Upper lobe of right lung (tissue), 1 donor: ENCODE measurements around the gene PRRG1. TPM values are rescaled to one million over a fixed set of nuclear protein-coding genes. Genes with fewer than 3 reads are reported as not detected.

ENCODE experiments used
- ATAC-seq: fragments of 200-7000 bp; cut with Tn5 transposase; one replicate; pipeline ENCODE4 v1.9.1; 2020; ENCODE audit warnings: mild to moderate bottlenecking, moderate library complexity
- DNase-seq: peaks from one replicate; pipeline ENCODE4 v3.0.0-alpha.2; 2020
- H3K27ac ChIP-seq: fragments of 200-600 bp; one replicate; pipeline ENCODE4 v1.8.0; 2022
- H3K27me3 ChIP-seq: fragments of 200-600 bp; one replicate; pipeline ENCODE4 v1.8.0; 2022; ENCODE audit warnings: mild to moderate bottlenecking
- H3K36me3 ChIP-seq: fragments of 200-600 bp; one replicate; pipeline ENCODE4 v1.8.0; 2022
- H3K4me1 ChIP-seq: fragments of 200-600 bp; one replicate; pipeline ENCODE4 v1.8.0; 2022
- H3K4me3 ChIP-seq: fragments of 200-600 bp; one replicate; pipeline ENCODE4 v1.8.0; 2022; ENCODE audit warnings: mild to moderate bottlenecking
- H3K9me3 ChIP-seq: fragments of 200-600 bp; one replicate; pipeline ENCODE4 v1.8.0; 2022
- intact Hi-C: fragments of 100-400 bp; cut with DNase I; formaldehyde crosslinking; loops from one replicate; pipeline ENCODE4 v1.11.0; 2022
- total RNA-seq: library from RNA; stranded (reverse); fragmentation: NEBNext Ultra II Directional; extraction: Animal tissue kit (Norgen Biotek cat#: 25700); gene quantifications from one replicate; pipeline ENCODE4 v1.2.1, GENCODE V29; 2021
- TF ChIP-seq, protein P1 (sequence below): fragments of 200-600 bp; IDR thresholded peaks from one replicate; pipeline ENCODE4 v1.8.0; 2022; ENCODE audit warnings: antibody characterized with exemption
- donor health status: DM: no; HTN: yes; CAD: no; lungs with severe emphysema.

The PRRG1 gene
- total RNA-seq, 1 donor from 2014 or later: 16.3 TPM

DNA sequence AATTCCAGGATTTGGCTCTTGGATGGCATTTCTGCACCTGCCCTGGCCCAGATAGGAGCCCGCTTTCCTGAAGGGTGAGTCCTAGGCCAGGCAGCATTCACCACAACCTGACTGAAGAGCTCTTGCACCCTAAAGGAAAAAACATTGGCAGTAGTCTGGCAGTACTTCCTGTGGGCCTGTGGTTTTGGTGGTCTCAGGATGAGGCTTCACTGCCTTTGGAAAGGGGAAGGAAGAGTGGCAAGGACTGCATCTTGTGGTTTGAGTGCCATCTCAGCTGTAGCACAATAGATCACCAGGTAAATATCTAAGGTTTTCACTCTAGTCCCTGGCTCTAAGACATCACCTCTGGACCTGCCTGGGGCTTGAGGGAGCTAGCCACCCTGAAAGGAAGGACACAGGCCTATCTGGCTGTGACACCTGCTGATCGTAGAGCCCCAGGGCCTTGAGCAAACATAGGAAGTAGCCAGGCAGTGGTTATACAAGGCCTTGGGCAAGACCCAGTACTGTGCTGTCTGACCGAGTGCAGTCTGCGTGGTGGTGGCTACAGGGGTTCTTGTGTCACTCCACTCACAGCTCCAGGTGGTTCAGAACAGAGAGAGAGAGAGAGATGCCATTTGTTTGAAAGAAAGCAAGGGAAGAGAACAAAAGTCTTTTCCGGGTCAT lies 28.5 kb upstream of the PRRG1 start:
- no peak for ATAC-seq
- H3K27ac ChIP-seq: no peak overlapping the region
- H3K9me3 ChIP-seq: no peaks in the 10 kb centered on the region
- no peak overlapping the region for H3K4me3 ChIP-seq
- TF ChIP-seq, protein P1, sequence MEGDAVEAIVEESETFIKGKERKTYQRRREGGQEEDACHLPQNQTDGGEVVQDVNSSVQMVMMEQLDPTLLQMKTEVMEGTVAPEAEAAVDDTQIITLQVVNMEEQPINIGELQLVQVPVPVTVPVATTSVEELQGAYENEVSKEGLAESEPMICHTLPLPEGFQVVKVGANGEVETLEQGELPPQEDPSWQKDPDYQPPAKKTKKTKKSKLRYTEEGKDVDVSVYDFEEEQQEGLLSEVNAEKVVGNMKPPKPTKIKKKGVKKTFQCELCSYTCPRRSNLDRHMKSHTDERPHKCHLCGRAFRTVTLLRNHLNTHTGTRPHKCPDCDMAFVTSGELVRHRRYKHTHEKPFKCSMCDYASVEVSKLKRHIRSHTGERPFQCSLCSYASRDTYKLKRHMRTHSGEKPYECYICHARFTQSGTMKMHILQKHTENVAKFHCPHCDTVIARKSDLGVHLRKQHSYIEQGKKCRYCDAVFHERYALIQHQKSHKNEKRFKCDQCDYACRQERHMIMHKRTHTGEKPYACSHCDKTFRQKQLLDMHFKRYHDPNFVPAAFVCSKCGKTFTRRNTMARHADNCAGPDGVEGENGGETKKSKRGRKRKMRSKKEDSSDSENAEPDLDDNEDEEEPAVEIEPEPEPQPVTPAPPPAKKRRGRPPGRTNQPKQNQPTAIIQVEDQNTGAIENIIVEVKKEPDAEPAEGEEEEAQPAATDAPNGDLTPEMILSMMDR: no peak
- no peaks in the 10 kb centered on the region for H3K36me3 ChIP-seq
- no peaks in the 10 kb centered on the region for H3K4me1 ChIP-seq
- H3K27me3 ChIP-seq: no peaks in the 10 kb centered on the region
- intact Hi-C loops: no loop called here
- DNase-seq: no peak

DNA sequence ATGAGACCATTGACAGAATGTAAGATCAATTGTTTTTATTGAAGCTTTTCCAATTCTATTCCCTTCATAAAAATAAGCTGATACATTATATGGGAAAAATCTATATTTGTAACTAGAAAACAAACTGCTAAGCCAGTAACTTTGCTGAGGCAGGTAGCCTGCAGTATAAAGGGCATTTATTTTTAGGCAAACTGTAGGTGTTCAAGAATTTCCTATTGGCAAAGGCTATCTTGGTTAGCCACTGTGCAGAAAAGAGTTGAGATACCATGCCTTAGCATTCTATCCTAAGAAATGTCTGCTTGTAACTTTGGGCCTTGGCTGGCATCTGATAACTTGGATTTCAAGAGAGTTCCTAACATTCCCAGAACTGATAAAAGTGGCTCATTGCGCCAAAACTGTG lies 18.5 kb upstream of the PRRG1 start:
- Histone ChIP-seq H3K4me1 (no peaks in the 10 kb centered on the region), H3K27me3 (no peaks in the 10 kb centered on the region), H3K27ac (no peak overlapping the region), H3K9me3 (no peaks in the 10 kb centered on the region), H3K36me3 (no peaks in the 10 kb centered on the region), H3K4me3 (no peak overlapping the region)
- no peak for ATAC-seq
- intact Hi-C loops: no loop called here
- TF ChIP-seq, protein P1: no peak
- DNase-seq: no peak

DNA sequence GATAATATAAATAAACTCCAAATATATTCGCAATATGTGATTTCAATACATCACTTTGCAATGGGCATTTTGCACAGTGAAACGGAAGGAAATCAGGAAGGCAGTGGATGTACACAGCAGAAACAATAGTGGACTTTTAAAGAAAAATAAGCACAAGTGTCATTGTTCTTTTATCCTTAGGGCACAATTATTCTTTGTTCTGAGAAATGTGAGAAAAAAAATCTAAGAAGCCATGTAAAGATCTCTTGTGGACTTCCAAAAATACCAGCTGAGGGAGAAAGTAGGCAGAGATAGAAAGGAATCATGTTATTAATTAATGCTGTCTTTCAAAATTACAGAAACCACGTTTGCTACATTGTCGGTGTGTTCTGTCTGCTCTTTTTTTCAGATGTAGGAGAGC lies 17.6 kb upstream of the PRRG1 start:
- Histone ChIP-seq H3K9me3 (no peaks in the 10 kb centered on the region), H3K4me3 (no peak overlapping the region), H3K36me3 (no peaks in the 10 kb centered on the region), H3K4me1 (no peaks in the 10 kb centered on the region), H3K27me3 (no peaks in the 10 kb centered on the region), H3K27ac (no peak overlapping the region)
- intact Hi-C loops: no loop called here
- TF ChIP-seq, protein P1: no peak
- no peak for DNase-seq
- ATAC-seq: no peak

DNA sequence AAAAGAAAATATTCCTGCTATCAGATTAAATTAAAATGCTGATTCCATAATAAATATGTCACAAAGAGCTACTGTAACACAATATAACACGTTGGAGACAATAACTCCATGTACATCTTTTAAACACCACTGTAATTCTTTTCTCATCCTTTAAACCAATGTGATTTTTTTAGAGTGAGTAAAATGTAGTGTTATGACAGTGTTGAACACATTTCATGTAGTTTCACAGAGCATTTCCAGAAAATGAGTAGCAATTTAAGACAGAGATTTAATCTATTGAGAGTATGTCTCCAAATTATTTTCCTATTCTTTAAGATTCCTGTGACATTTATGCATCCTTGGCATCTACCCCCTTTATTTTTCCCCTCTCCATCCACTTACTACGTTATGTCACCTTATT lies 17.1 kb upstream of the PRRG1 start:
- intact Hi-C loops: no loop called here
- ATAC-seq (no peak), DNase-seq (no peak)
- no peak overlapping the region for H3K4me3 ChIP-seq
- no peaks in the 10 kb centered on the region for H3K9me3 ChIP-seq
- H3K27me3 ChIP-seq: no peaks in the 10 kb centered on the region
- H3K27ac ChIP-seq: no peak overlapping the region
- TF ChIP-seq, protein P1: no peak
- H3K4me1 ChIP-seq: no peaks in the 10 kb centered on the region
- H3K36me3 ChIP-seq: no peaks in the 10 kb centered on the region

DNA sequence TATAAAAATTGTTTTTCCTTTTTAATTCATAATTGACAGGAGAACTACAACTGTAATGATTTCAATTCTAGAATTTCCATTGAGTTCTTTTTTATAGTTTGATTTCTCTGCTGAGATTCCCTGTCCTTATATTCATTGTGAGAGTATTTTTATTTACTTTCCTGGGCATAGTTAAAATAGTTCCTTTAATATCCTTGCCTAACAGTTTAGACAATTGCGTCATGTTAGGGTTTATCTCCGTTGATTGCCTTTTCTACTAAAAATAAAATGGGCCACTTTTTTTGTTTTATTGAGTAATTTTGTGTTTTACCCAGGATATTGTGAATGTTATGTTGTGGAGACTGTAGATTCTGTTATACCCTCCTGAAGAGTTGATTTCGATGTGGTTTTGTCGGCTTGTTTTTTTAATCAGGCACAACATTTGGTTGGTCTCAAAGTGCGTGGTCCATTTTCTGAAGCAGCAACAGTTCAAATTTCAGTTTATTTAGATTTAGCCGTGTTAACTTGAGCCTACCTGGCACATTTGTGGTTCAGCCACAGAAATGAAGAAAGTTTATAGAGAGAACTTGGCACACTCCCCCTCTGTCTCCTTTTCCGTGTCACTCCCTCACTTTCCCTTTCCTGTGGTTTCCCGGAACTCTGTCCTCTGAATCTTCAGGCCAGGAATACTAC lies 16.0 kb upstream of the PRRG1 start:
- Histone ChIP-seq H3K4me3 (no peak overlapping the region), H3K4me1 (no peaks in the 10 kb centered on the region), H3K27ac (no peak overlapping the region), H3K27me3 (no peaks in the 10 kb centered on the region), H3K9me3 (no peaks in the 10 kb centered on the region), H3K36me3 (no peaks in the 10 kb centered on the region)
- intact Hi-C loops: no loop called here
- TF ChIP-seq, protein P1: no peak
- ATAC-seq (no peak), DNase-seq (no peak)
